OCI-LY7 (cell line): ENCODE results near the gene KCNK15. TPM values are rescaled to one million over a fixed set of nuclear protein-coding genes. Genes with fewer than 3 reads are reported as not detected.

Experiments
- BruUV-seq: library from RNA; stranded (reverse); fragments of 400-500 nt; replicated peaks from 2 replicates; lab custom pipeline; 2021; lab: Mats Ljungman, UMichigan
- CTCF ChIA-PET: fragments of 300-600 bp; sonication (Branson Sonifier 250); formaldehyde crosslinking; loops from one replicate; lab custom pipeline; 2022; ENCODE audit warnings: antibody characterized with exemption; ENCODE audit not compliant: unreplicated experiment; lab: Charles Lee
- POLR2A ChIA-PET: fragments of 300-600 bp; sonication (Branson Sonifier 250); formaldehyde crosslinking; loops from one replicate; lab custom pipeline; 2022; ENCODE audit warnings: antibody characterized with exemption; lab: Charles Lee
- DNase-seq: peaks from one replicate; pipeline ENCODE4 v3.0.0-alpha.2; 2015; ENCODE audit warnings: low spot score
- H2AFZ ChIP-seq: fragments of 200-600 bp; sonication (generic), shearing (Covaris generic); 2 replicates; pipeline ENCODE4 v1.6.1; 2014; ENCODE audit warnings: mild to moderate bottlenecking, antibody characterized with exemption, low read length, moderate library complexity
- H3K27ac ChIP-seq: fragments of 200-600 bp; sonication (generic); 2 replicates; pipeline ENCODE4 v1.5.1; 2014; ENCODE audit warnings: mixed run types, low read depth, mild to moderate bottlenecking, moderate library complexity, low read length, inconsistent platforms; ENCODE audit not compliant: poor library complexity, severe bottlenecking
- H3K36me3 ChIP-seq: fragments of 200-600 bp; sonication (generic); 2 replicates; pipeline ENCODE4 v1.6.1; 2014; ENCODE audit warnings: mild to moderate bottlenecking, antibody characterized with exemption, low read length, moderate library complexity, mixed read lengths; ENCODE audit not compliant: insufficient read depth
- H3K4me1 ChIP-seq: fragments of 200-600 bp; sonication (generic); 2 replicates; pipeline ENCODE4 v1.5.1; 2014; ENCODE audit warnings: mild to moderate bottlenecking, low read length; ENCODE audit not compliant: insufficient read depth, poor library complexity, severe bottlenecking
- H3K4me2 ChIP-seq: fragments of 200-600 bp; sonication (generic); 2 replicates; pipeline ENCODE4 v1.6.1; 2014; ENCODE audit warnings: mild to moderate bottlenecking, low read length
- H3K4me3 ChIP-seq: fragments of 200-600 bp; sonication (generic); 2 replicates; pipeline ENCODE4 v1.5.1; 2014; ENCODE audit warnings: mild to moderate bottlenecking, low read depth, low read length; ENCODE audit not compliant: poor library complexity, severe bottlenecking
- H3K79me2 ChIP-seq: fragments of 200-600 bp; sonication (generic); 2 replicates; pipeline ENCODE4 v1.6.1; 2016; ENCODE audit warnings: low read depth, mild to moderate bottlenecking, low read length, moderate library complexity, mixed read lengths; ENCODE audit not compliant: insufficient read depth
- H3K9me2 ChIP-seq: fragments of 200-600 bp; sonication (generic); 2 replicates; pipeline ENCODE4 v1.6.1; 2016; ENCODE audit warnings: mild to moderate bottlenecking, low read length, mixed read lengths; ENCODE audit not compliant: insufficient read depth
- H3K9me3 ChIP-seq: fragments of 200-600 bp; sonication (generic); 2 replicates; pipeline ENCODE4 v1.6.1; 2014; ENCODE audit warnings: mild to moderate bottlenecking, mixed run types, low read length, mixed read lengths
- H4K20me1 ChIP-seq: fragments of 200-600 bp; sonication (generic); 2 replicates; pipeline ENCODE4 v1.6.1; 2014; ENCODE audit warnings: mild to moderate bottlenecking, antibody characterized with exemption, low read length, moderate library complexity, mixed read lengths; ENCODE audit not compliant: insufficient read depth
- CTCF ChIP-seq: fragments of 200-600 bp; sonication (generic); conservative IDR thresholded peaks from 2 replicates; pipeline ENCODE4 v1.5.1; 2014; ENCODE audit warnings: mild to moderate bottlenecking, antibody characterized with exemption, low read length, moderate library complexity, mixed read lengths
- EZH2phosphoT487 ChIP-seq: fragments of 200-600 bp; sonication (generic); IDR thresholded peaks from 2 replicates; pipeline ENCODE4 v1.6.1; 2018; ENCODE audit warnings: low read depth, borderline replicate concordance, mild to moderate bottlenecking, mixed run types, antibody characterized with exemption, low read length, moderate library complexity, mixed read lengths
- intact Hi-C: fragments of 100-400 bp; cut with micrococcal nuclease; formaldehyde crosslinking; loops from one replicate; pipeline ENCODE4 v1.10.0; 2022; ENCODE audit not compliant: unreplicated experiment
- total RNA-seq, 2 experiments: library from RNA; depleted of rRNA in 1 of 2; stranded (reverse); fragments of >200 nt in 1 of 2; shearing (Covaris generic) in 1 of 2; gene quantifications; 2 replicates each; pipeline ENCODE4 v1.2.3, GENCODE V29; 2014 to 2022

KCNK15 gene
- total RNA-seq, 2 experiments from 2014 or later: not detected

- intact Hi-C loops: loop anchor here (2.0 kb wide), 1 partner anchor 345 kb away; no protein-coding TSS in a partner anchor
- Histone ChIP-seq H3K27ac (no peak overlapping the region), H3K9me2 (no peaks in the 10 kb centered on the region), H3K4me1 (peaks cover 11% of the 10 kb centered on the region), H3K36me3 (0 out of 2 replicates have a peak, but pooled peaks cover 4% of the 10 kb centered on the region), H2AFZ (no peak overlapping the region), H3K9me3 (peaks cover 3% of the 10 kb centered on the region; the same call in 1 of the 2 replicates), H3K79me2 (no peaks in the 10 kb centered on the region), H4K20me1 (no peaks in the 10 kb centered on the region), H3K4me2 (no peak overlapping the region), H3K4me3 (no peak overlapping the region)
- ChIA-PET POLR2A (interaction anchor here (1.1 kb wide), 1 partner anchor 47 kb away, joined by 3 read pairs; no protein-coding TSS in a partner anchor), CTCF (interaction anchor here (0.9 kb wide), 1 partner anchor 20 kb away, joined by 3 read pairs; no protein-coding TSS in a partner anchor)
- no peak for DNase-seq
- BruUV-seq: no TSS peak
- TF ChIP-seq EZH2phosphoT487 (no peak), CTCF (no peak)
Observed at GRCh38 chr20:44731657-44732056, 14.0 kb upstream of the KCNK15 start.

- no peak overlapping the region for H3K4me2 ChIP-seq
- H3K36me3 ChIP-seq: peaks cover 8% of the 10 kb centered on the region
- no peak overlapping the region for H2AFZ ChIP-seq
- intact Hi-C loops: loop anchor here (2.0 kb wide), 1 partner anchor 346 kb away; no protein-coding TSS in a partner anchor
- CTCF ChIA-PET: interaction anchor here (0.9 kb wide), 1 partner anchor 21 kb away, joined by 3 read pairs; no protein-coding TSS in a partner anchor
- no peak for DNase-seq
- peaks cover 10% of the 10 kb centered on the region for H3K9me3 ChIP-seq
- no TSS peak for BruUV-seq
- H3K79me2 ChIP-seq: no peaks in the 10 kb centered on the region
- no peak for TF ChIP-seq EZH2phosphoT487
- TF ChIP-seq CTCF: no peak
- no peak overlapping the region for H3K27ac ChIP-seq
- H3K9me2 ChIP-seq: no peaks in the 10 kb centered on the region
- no peaks in the 10 kb centered on the region for H4K20me1 ChIP-seq
- H3K4me1 ChIP-seq: peaks cover 17% of the 10 kb centered on the region
- no peak overlapping the region for H3K4me3 ChIP-seq
- POLR2A ChIA-PET: interaction anchor here (0.6 kb wide), 1 partner anchor 28 kb away, joined by 5 read pairs; no protein-coding TSS in a partner anchor
Observed at GRCh38 chr20:44732327-44732726, 13.3 kb upstream of the KCNK15 start.
